Esophagus muscularis mucosa (tissue), 4 donors: ENCODE results near the gene SPTSSA. TPM values are rescaled to one million over a fixed set of nuclear protein-coding genes. Genes with fewer than 3 reads are reported as not detected.

Experiments used
- DNase-seq: peaks from one replicate; pipeline ENCODE4 v3.0.0-alpha.2; 2017; ENCODE audit errors: extremely low spot score
- H3K27ac ChIP-seq, 4 donors: fragments of 200-600 bp; sonication (generic); replicated peaks in 1 of 4; 1 replicate in 3 of 4; 2 replicates in 1 of 4; pipeline ENCODE4 v1.5.1; 2016 to 2019; ENCODE audit warnings: mild to moderate bottlenecking in 1 of 4
- H3K27me3 ChIP-seq, 4 donors: fragments of 200-600 bp; sonication (generic); one replicate each; pipeline versions ENCODE4 v1.5.1 to v1.6.0; 2016 to 2019
- H3K36me3 ChIP-seq, 4 donors: fragments of 200-600 bp; sonication (generic); one replicate each; pipeline ENCODE4 v1.5.1; 2016 to 2019
- H3K4me1 ChIP-seq, 4 donors: fragments of 200-600 bp; sonication (generic); one replicate each; pipeline ENCODE4 v1.5.1; 2016 to 2019
- H3K4me3 ChIP-seq, 4 donors: fragments of 200-600 bp; sonication (generic); 1 replicate in 2 of 4; 2 replicates in 2 of 4; pipeline ENCODE4 v1.5.1; 2016 to 2019; ENCODE audit warnings: mild to moderate bottlenecking in 4 of 4, moderate library complexity in 1 of 4
- H3K9me3 ChIP-seq, 4 donors: fragments of 200-600 bp; sonication (generic); 1 replicate in 3 of 4; 2 replicates in 1 of 4; pipeline ENCODE4 v1.5.1; 2016 to 2019
- EP300 ChIP-seq: sonication (generic); formaldehyde crosslinking; IDR thresholded peaks from one replicate; pipeline ENCODE4 v1.6.1; 2017; ENCODE audit warnings: antibody characterized with exemption
- POLR2A ChIP-seq: fragments of 450-650 bp; IDR thresholded peaks from one replicate; pipeline ENCODE4 v1.6.1; 2017; ENCODE audit warnings: antibody characterized with exemption, moderate library complexity, mild to moderate bottlenecking, low read depth
- POLR2AphosphoS5 ChIP-seq, 2 donors: sonication (generic); formaldehyde crosslinking; IDR thresholded peaks; one replicate each; pipeline ENCODE4 v1.6.1; 2017; ENCODE audit warnings: antibody characterized with exemption in 2 of 2
- WGBS: methylation state at CpG from one replicate; pipeline ENCODE4 v1.1.5; 2018; 5-methylcytosine and 5-hydroxymethylcytosine counted together
- intact Hi-C: fragments of 100-400 bp; cut with DNase I; formaldehyde crosslinking; loops from one replicate; pipeline ENCODE4 v1.15.1; 2023
- total RNA-seq, 4 donors: library from RNA; depleted of rRNA; stranded (reverse); fragments of >200 nt; gene quantifications; one replicate each; pipeline versions ENCODE4 v1.1.0 to v1.2.1, GENCODE V29; 2016
- TF ChIP-seq, protein P1 (sequence below), 3 experiments: fragments of 200-600 bp in 2 of 3; fragments of 450-650 bp in 1 of 3; sonication (generic) in 2 of 3; IDR thresholded peaks; one replicate each; pipeline ENCODE4 v1.5.1; 2017 to 2019; ENCODE audit warnings: antibody characterized with exemption in 3 of 3, mild to moderate bottlenecking in 2 of 3, moderate library complexity in 1 of 3

The SPTSSA gene
- total RNA-seq, 4 donors from 2014 or later, result 21.2 to 26.2 (median 22.1) TPM

DNA sequence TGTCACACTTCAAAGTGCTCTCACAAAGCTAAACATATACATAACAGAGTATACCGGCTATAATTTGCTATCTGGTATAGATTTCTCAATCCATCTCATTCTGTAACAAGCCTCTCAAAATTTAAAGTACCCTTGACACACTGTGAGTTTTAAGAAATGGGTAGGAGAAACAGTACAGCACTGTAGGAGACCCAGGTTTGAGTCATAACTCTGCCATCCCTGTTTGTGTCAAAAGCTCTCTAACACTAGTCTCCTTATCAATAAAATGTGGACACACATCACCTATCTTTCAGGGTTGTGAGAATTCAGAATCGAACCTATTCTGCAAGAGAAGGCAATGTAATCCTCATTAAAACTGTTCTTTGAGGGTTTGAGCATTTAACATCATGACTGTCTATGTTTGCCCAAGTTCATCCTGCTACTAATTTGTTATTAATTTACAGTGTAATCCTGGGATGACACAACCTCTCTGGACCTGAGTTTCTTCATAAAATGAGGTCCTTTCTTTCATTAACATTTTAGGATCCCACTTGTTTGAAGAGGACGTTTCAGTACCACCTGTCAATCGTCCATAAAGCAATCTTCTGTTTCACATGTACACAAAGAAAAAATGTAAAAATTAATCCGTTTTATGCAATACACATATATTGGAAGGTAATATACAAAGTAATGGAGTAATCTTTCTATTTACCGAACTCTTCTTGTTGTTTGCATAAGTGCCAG lies 12.1 kb downstream of the SPTSSA start:
- Histone ChIP-seq H3K4me1 (peaks cover 0 to 14% (median 0%) of the 10 kb centered on the region in 4 donors), H3K4me3 (no peak overlapping the region), H3K27me3 (no peaks in the 10 kb centered on the region), H3K27ac (no peak overlapping the region), H3K36me3 (peaks cover 5 to 15% (median 7%) of the 10 kb centered on the region in 4 donors), H3K9me3 (no peaks in the 10 kb centered on the region)
- DNase-seq, result no peak
- TF ChIP-seq, protein P1, sequence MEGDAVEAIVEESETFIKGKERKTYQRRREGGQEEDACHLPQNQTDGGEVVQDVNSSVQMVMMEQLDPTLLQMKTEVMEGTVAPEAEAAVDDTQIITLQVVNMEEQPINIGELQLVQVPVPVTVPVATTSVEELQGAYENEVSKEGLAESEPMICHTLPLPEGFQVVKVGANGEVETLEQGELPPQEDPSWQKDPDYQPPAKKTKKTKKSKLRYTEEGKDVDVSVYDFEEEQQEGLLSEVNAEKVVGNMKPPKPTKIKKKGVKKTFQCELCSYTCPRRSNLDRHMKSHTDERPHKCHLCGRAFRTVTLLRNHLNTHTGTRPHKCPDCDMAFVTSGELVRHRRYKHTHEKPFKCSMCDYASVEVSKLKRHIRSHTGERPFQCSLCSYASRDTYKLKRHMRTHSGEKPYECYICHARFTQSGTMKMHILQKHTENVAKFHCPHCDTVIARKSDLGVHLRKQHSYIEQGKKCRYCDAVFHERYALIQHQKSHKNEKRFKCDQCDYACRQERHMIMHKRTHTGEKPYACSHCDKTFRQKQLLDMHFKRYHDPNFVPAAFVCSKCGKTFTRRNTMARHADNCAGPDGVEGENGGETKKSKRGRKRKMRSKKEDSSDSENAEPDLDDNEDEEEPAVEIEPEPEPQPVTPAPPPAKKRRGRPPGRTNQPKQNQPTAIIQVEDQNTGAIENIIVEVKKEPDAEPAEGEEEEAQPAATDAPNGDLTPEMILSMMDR (IDR thresholded peaks at IDR 0.05), result no peak
- TF ChIP-seq POLR2A (no peak), EP300 (no peak), POLR2AphosphoS5 (IDR thresholded peaks at IDR 0.05) (no peak)
- 84% methylated on average over 6 of the region's 6 CpGs for WGBS
- intact Hi-C loops, result no loop called here

DNA sequence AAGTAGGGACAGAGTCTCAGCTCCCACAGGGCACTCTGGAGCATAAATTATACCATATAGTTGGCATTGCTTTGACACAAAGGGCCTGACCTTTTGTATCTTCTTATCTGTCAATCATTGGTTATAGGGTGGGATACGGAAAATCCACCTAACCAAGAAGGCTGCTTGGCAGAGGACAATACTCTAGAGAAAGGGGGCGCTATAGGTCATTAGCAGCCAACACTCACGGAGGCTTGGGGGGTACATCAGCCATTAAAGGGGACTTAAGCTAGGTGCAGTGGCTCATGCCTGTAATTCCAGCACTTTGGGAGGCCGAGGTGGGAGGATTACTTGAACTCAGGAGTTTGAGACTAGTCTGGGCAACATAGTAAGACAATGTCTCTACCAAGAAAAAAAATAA lies 22.9 kb downstream of the SPTSSA start:
- Histone ChIP-seq H3K27ac (no peak overlapping the region), H3K9me3 (no peaks in the 10 kb centered on the region), H3K4me3 (no peak overlapping the region), H3K36me3 (no peaks in the 10 kb centered on the region), H3K4me1 (peaks cover 0 to 45% (median 29%) of the 10 kb centered on the region in 4 donors), H3K27me3 (no peaks in the 10 kb centered on the region)
- no peak for TF ChIP-seq EP300
- TF ChIP-seq, protein P1 (IDR thresholded peaks at IDR 0.05), result no peak
- TF ChIP-seq POLR2A, result no peak
- no peak for TF ChIP-seq POLR2AphosphoS5 (IDR thresholded peaks at IDR 0.05)
- intact Hi-C loops, result no loop called here
- 87% methylated on average over 4 of the region's 4 CpGs for WGBS
- no peak for DNase-seq

DNA sequence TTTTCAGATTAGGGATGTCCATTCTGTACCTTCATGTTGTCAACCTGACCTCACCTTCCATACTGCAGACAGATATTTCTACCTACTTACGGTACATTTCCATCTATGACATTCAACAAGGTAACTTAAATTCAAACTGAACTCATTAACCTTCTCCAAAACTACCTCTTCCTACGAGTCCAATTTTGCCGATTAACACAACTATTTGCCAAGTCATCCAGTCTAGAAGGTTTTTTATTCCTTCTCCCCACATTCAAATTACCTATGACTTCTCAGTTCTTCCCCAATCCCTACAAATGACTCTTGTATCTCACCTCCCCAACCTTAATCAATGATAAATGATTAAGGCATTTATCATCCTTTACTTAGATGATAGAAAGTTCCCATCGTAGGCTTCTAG lies 23.6 kb downstream of the SPTSSA start:
- H3K9me3 ChIP-seq, result no peaks in the 10 kb centered on the region
- H3K36me3 ChIP-seq, result peaks cover 0 to 4% (median 4%) of the 10 kb centered on the region in 4 donors
- no peak overlapping the region for H3K4me3 ChIP-seq
- no peaks in the 10 kb centered on the region for H3K27me3 ChIP-seq
- H3K4me1 ChIP-seq, result peaks cover 0 to 45% (median 29%) of the 10 kb centered on the region in 4 donors
- no peak overlapping the region for H3K27ac ChIP-seq
- 97% methylated on average over 4 of the region's 4 CpGs for WGBS
- intact Hi-C loops, result no loop called here
- TF ChIP-seq, protein P1 (IDR thresholded peaks at IDR 0.05), result no peak
- no peak for TF ChIP-seq POLR2A
- no peak for TF ChIP-seq EP300
- DNase-seq, result no peak

DNA sequence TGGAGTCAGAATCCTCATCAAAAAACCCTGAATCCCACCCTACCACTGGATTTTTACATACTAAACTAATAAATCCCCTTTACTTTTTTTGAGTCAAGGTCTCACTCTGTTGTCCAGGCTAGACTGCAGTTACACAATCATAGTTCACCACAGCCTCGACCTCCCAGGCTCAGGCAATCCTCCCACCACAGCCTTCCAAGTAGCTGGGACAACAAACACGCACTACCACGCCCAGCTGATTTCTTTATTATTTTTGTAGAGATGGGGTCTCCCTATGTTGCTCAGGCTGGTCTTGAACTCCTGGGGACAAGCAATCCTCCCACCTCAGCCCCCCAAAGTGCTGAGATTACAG lies 24.3 kb downstream of the SPTSSA start:
- DNase-seq, result no peak
- Histone ChIP-seq H3K36me3 (peaks cover 0 to 5% (median 4%) of the 10 kb centered on the region in 4 donors), H3K4me1 (peaks cover 0 to 45% (median 29%) of the 10 kb centered on the region in 4 donors), H3K4me3 (no peak overlapping the region), H3K27me3 (no peaks in the 10 kb centered on the region), H3K9me3 (no peaks in the 10 kb centered on the region), H3K27ac (no peak overlapping the region)
- TF ChIP-seq POLR2AphosphoS5 (IDR thresholded peaks at IDR 0.05) (no peak), EP300 (no peak), POLR2A (no peak)
- TF ChIP-seq, protein P1 (IDR thresholded peaks at IDR 0.05), result no peak
- 97% methylated on average over 3 of the region's 3 CpGs for WGBS
- intact Hi-C loops, result no loop called here
